Measurements from ENCODE around the gene TTR. TPM values are rescaled to one million over a fixed set of nuclear protein-coding genes. Genes with fewer than 3 reads are reported as not detected.

The TTR gene
- total RNA-seq, 1 donor from 2014 or later, result not detected

DNA sequence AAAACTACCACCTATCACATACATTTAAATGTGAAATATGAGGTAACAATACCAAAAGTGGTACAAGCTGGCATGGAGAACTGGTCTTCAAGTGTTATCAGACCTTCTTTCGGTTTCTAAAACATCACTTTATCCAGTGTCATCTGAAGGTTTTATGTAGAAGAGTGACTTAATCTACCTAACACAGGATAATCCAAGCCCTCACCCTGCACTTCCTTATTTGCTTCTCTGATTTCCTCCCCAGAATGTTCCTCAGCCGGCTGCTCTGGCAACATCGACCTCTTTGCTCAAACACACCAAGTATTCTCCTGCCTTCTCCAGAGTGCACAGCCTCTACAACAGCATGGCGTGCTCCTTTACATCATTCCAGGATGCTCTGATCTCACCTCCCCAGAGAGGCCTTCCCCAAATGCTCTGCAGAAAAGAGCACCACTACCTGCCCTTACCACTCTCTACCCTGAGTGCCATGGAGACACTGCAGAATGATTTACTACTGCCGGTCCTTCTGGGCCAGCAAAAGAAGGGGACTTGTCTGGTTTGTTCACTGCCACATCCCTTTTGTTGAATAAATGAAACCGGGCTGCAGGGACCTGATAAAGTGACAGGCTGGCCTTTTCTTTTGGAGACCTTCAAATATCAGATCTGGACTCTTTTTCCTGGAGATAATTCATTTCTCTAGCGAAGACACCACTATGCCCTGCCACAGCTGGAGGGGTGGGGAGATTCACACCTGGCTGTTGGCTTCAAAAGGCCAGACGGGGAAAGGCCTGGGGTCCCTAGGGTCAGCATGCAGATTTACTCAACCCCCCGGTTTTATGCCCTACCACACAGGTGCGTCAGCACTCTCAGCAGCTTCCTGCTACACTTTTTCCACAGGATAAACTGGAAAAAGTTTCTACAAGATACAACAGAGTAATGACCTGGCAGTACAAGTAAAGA is 42.0 kb downstream of the TTR start:
- no peak for DNase-seq (ENCODE audit: low read depth)
- TF ChIP-seq, protein P1, sequence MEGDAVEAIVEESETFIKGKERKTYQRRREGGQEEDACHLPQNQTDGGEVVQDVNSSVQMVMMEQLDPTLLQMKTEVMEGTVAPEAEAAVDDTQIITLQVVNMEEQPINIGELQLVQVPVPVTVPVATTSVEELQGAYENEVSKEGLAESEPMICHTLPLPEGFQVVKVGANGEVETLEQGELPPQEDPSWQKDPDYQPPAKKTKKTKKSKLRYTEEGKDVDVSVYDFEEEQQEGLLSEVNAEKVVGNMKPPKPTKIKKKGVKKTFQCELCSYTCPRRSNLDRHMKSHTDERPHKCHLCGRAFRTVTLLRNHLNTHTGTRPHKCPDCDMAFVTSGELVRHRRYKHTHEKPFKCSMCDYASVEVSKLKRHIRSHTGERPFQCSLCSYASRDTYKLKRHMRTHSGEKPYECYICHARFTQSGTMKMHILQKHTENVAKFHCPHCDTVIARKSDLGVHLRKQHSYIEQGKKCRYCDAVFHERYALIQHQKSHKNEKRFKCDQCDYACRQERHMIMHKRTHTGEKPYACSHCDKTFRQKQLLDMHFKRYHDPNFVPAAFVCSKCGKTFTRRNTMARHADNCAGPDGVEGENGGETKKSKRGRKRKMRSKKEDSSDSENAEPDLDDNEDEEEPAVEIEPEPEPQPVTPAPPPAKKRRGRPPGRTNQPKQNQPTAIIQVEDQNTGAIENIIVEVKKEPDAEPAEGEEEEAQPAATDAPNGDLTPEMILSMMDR (conservative IDR thresholded peaks at IDR 0.05; ENCODE audit: low read depth, low read length), result no peak
- H3K4me3 ChIP-seq (ENCODE audit: low read depth, low read length), result no peak overlapping the region

DNA sequence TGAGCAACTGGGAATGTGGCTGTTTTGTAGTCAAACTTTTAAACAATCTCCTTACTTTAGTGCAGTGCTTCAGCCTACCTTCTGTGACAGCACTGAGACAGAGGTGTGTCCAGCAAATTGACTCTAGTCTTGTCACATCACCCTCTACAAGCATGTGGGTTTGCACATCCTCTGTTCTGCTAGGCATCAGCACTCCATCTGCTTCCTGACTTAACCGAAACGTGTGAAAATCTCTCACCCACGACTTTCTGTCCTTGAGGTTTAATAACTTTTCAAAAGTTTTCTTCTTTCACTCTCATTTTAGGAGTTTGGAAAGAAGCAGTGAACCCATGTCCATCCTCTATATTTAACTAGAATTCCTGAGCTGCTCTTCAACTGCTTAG is 42.6 kb downstream of the TTR start:
- DNase-seq (ENCODE audit: low read depth), result no peak
- TF ChIP-seq, protein P1 (conservative IDR thresholded peaks at IDR 0.05; ENCODE audit: low read depth, low read length), result no peak
- H3K4me3 ChIP-seq (ENCODE audit: low read depth, low read length), result no peak overlapping the region

DNA sequence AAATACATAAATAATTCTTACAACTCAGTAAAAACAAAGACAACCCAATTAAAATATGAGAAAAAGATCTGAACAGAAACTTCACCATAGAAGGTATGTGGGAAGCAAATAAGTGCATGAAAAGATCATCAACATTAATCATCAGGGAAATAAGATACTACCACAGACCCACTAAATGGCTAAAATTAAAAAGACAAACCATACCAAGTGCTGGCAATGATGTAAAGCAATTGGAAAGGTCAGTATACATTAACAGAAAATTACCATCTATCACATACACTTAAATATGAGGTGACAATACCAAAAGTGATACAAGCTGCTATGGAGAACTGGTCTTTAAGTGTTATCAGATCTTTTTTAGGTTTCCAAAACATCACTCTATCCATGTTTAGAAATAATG is 44.7 kb downstream of the TTR start:
- no peak for DNase-seq (ENCODE audit: low read depth)
- no peak overlapping the region for H3K4me3 ChIP-seq (ENCODE audit: low read depth, low read length)
- TF ChIP-seq, protein P1 (conservative IDR thresholded peaks at IDR 0.05; ENCODE audit: low read depth, low read length), result no peak

DNA sequence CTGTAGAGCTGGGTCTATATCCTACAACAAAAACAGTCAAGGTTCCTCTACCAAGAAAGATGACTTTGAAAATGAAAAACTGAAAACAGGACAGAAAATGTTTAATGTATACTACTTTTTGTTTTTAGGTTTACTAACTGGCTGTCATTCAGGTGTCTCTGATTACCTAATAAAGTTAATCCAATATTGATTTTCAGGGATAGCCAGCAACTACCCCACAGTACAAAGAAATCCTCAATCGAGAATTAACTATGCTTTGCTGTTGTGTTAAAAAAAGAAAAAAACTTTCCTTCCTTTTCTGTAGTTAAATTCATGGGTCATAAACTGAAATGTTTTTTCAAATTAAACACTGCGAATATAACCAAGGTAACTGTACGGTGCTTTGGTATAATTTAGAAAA is 45.8 kb downstream of the TTR start:
- DNase-seq (ENCODE audit: low read depth), result no peak
- H3K4me3 ChIP-seq (ENCODE audit: low read depth, low read length), result no peak overlapping the region
- TF ChIP-seq, protein P1 (conservative IDR thresholded peaks at IDR 0.05; ENCODE audit: low read depth, low read length), result no peak

DNA sequence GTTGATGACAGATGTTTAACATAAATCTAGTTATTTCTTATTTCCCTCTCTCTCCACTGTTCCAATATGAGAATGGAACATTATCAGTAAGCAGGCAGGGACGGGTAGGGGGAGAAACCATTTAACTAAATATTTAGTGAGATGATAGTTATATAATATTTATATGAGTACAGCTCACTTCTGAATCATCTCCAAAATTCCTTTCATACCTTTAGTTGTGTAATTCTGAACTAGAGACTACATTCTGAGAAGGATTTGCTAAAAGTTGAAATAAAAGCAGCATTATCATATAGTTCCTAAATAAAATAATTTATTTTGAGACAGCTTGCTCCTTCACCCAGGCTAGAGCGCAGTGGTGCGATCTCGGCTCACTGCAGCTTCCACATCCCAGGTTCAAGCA is 51.3 kb downstream of the TTR start:
- TF ChIP-seq, protein P1 (conservative IDR thresholded peaks at IDR 0.05; ENCODE audit: low read depth, low read length), result no peak
- no peak for DNase-seq (ENCODE audit: low read depth)
- H3K4me3 ChIP-seq (ENCODE audit: low read depth, low read length), result no peak overlapping the region

DNA sequence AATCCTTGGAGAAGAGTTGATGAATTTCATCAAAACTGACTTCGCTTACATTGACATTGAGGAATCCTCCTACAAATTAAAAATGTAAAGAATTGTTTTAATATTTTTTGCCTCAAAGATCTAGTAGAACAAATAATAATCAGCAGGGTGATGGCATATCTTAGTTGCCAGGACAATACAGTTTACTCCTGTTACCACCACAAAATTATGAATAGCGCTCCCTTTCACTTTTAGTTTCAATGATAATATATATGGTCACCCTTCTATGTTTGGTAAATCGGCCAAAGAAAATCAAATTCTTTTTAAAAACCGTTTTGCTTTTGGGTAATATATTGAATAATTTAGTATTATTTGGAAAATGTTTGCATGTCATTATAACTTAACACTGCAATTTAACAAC is 53.7 kb downstream of the TTR start:
- no peak overlapping the region for H3K4me3 ChIP-seq (ENCODE audit: low read depth, low read length)
- DNase-seq (ENCODE audit: low read depth), result no peak
- TF ChIP-seq, protein P1 (conservative IDR thresholded peaks at IDR 0.05; ENCODE audit: low read depth, low read length), result no peak

Data from epithelial cell of proximal tubule (primary cell).